HCT116 (cell line): ENCODE data around the gene TAF1B. TPM values are rescaled to one million over a fixed set of nuclear protein-coding genes. Genes with fewer than 3 reads are reported as not detected.
A peak's percentile ranks its signal among the peaks of the same experiment; 100 is the strongest.

Experiments used
- ATAC-seq: fragments of 200-7000 bp; cut with Tn5 transposase; 2 replicates; pipeline ENCODE4 v1.9.1; 2020; ENCODE audit warnings: mild to moderate bottlenecking, moderate library complexity
- BruUV-seq: library from RNA; stranded (reverse); fragments of 400-500 nt; replicated peaks from 2 replicates; lab custom pipeline; 2021; lab: Mats Ljungman, UMichigan
- CTCF ChIA-PET: fragments of 300-600 bp; sonication (Branson Sonifier 250); formaldehyde crosslinking; loops from one replicate; lab custom pipeline; 2021; ENCODE audit warnings: antibody characterized with exemption; lab: Charles Lee
- POLR2A ChIA-PET: fragments of 300-600, 350-600 bp; sonication (Branson Sonifier 250); formaldehyde crosslinking; loops from one replicate; lab custom pipeline; 2021; ENCODE audit warnings: antibody characterized with exemption; lab: Charles Lee
- RAD21 ChIA-PET, 2 experiments: fragments of 300-600 bp; sonication (Branson Sonifier 250); formaldehyde crosslinking; loops; one replicate each; lab custom pipeline; 2023; ENCODE audit warnings: low total read pairs in 2 of 2; ENCODE audit not compliant: uncharacterized antibody in 2 of 2, unreplicated experiment in 2 of 2, low non-redundant PET in 1 of 2; lab: Charles Lee
- DNase-seq: peaks from one replicate; pipeline ENCODE4 v3.0.0-alpha.2; 2010; ENCODE audit warnings: low read depth, low spot score
- H2AFZ ChIP-seq: fragments of 200-600 bp; shearing (Covaris generic), sonication (generic); 2 replicates; pipeline ENCODE4 v1.6.1; 2017; ENCODE audit warnings: low read depth, mixed run types, mixed read lengths, antibody characterized with exemption, low read length; ENCODE audit not compliant: poor library complexity, severe bottlenecking
- H3K27ac ChIP-seq: 2 replicates; pipeline ENCODE4 v1.5.1; 2012; ENCODE audit warnings: low read depth, low read length
- H3K27me3 ChIP-seq: fragments of 200-600 bp; sonication (generic); 2 replicates; pipeline ENCODE4 v1.6.1; 2016; ENCODE audit warnings: mixed run types, low read length, mixed read lengths; ENCODE audit not compliant: insufficient read depth
- H3K36me3 ChIP-seq, 2 experiments: fragments of 200-500 bp in 1 of 2; fragments of 200-600 bp in 1 of 2; sonication (Bioruptor generic) in 1 of 2; sonication (generic) in 1 of 2; 2 replicates each; pipeline versions ENCODE4 v1.5.1 to v1.6.1; 2014 to 2016; ENCODE audit warnings: low read length in 2 of 2, inconsistent platforms in 1 of 2, mixed read lengths in 1 of 2, mixed run types in 1 of 2; ENCODE audit not compliant: insufficient read depth in 2 of 2, control insufficient read depth in 1 of 2
- H3K4me1 ChIP-seq, 2 experiments: fragments of 200-600 bp in 1 of 2; sonication (generic) in 1 of 2; 2 replicates each; pipeline versions ENCODE4 v1.5.1 to v1.6.1; 2012 to 2017; ENCODE audit warnings: low read length in 2 of 2, inconsistent platforms in 1 of 2, mild to moderate bottlenecking in 1 of 2, mixed read lengths in 1 of 2, mixed run types in 1 of 2, moderate library complexity in 1 of 2; ENCODE audit not compliant: insufficient read depth in 2 of 2, control insufficient read depth in 1 of 2
- H3K4me2 ChIP-seq: fragments of 200-600 bp; sonication (generic); 2 replicates; pipeline ENCODE4 v1.6.1; 2017; ENCODE audit warnings: mixed run types, low read length, mixed read lengths
- H3K4me3 ChIP-seq, 2 experiments: fragments of 200-600 bp in 1 of 2; sonication (generic) in 1 of 2; replicated peaks in 1 of 2; 2 replicates each; pipeline ENCODE4 v1.5.1; 2011 to 2016; ENCODE audit warnings: low read length in 2 of 2, control low read depth in 1 of 2, low read depth in 1 of 2, mild to moderate bottlenecking in 1 of 2, mixed read lengths in 1 of 2, mixed run types in 1 of 2
- H3K79me2 ChIP-seq: fragments of 200-600 bp; sonication (generic); 2 replicates; pipeline ENCODE4 v1.6.1; 2017; ENCODE audit warnings: mild to moderate bottlenecking, mixed run types, low read length, moderate library complexity, mixed read lengths; ENCODE audit not compliant: insufficient read depth
- H3K9ac ChIP-seq: fragments of 200-600 bp; sonication (generic); 2 replicates; pipeline ENCODE4 v1.6.1; 2016; ENCODE audit warnings: low read length, mixed read lengths
- H3K9me2 ChIP-seq: fragments of 200-600 bp; sonication (generic), shearing (Covaris generic); 2 replicates; pipeline ENCODE4 v1.6.1; 2017; ENCODE audit warnings: mixed run types, mild to moderate bottlenecking, moderate library complexity; ENCODE audit not compliant: insufficient read depth
- H3K9me3 ChIP-seq, 2 experiments: fragments of 200-500 bp in 1 of 2; fragments of 200-600 bp in 1 of 2; sonication (Bioruptor generic) in 1 of 2; sonication (generic) in 1 of 2; 2 replicates each; pipeline ENCODE4 v1.6.1; 2014 to 2017; ENCODE audit warnings: low read length in 2 of 2, mixed read lengths in 2 of 2, inconsistent platforms in 1 of 2, low read depth in 1 of 2, mild to moderate bottlenecking in 1 of 2, mixed run types in 1 of 2, moderate library complexity in 1 of 2; ENCODE audit not compliant: control insufficient read depth in 1 of 2, insufficient read depth in 1 of 2
- H4K20me1 ChIP-seq: fragments of 200-600 bp; sonication (generic), shearing (Covaris generic); 2 replicates; pipeline ENCODE4 v1.6.1; 2017; ENCODE audit warnings: mixed run types, mild to moderate bottlenecking, moderate library complexity; ENCODE audit not compliant: insufficient read depth
- CBX3 ChIP-seq: IDR thresholded peaks from 2 replicates; pipeline ENCODE4 v1.6.1; 2012; ENCODE audit warnings: low read depth
- CTCF ChIP-seq, 3 experiments: fragments of 200-600 bp in 1 of 3; sonication (generic) in 1 of 3; IDR thresholded peaks in 2 of 3; conservative IDR thresholded peaks in 1 of 3; 2 replicates each; pipeline ENCODE4 v1.5.1; 2012 to 2017; ENCODE audit warnings: low read depth in 2 of 3, low read length in 2 of 3, antibody characterized with exemption in 1 of 3, borderline replicate concordance in 1 of 3, control low read depth in 1 of 3, mild to moderate bottlenecking in 1 of 3, mixed read lengths in 1 of 3, mixed run types in 1 of 3, moderate library complexity in 1 of 3; ENCODE audit not compliant: insufficient read depth in 1 of 3
- EGR1 ChIP-seq: IDR thresholded peaks from 2 replicates; pipeline ENCODE4 v1.6.1; 2012; ENCODE audit warnings: low read depth
- EZH2 ChIP-seq: fragments of 200-600 bp; sonication (generic); IDR thresholded peaks from 2 replicates; pipeline ENCODE4 v1.6.1; 2017; ENCODE audit warnings: antibody characterized with exemption, mixed run types
- JUND ChIP-seq: IDR thresholded peaks from 2 replicates; pipeline ENCODE4 v1.6.1; 2012
- REST ChIP-seq: IDR thresholded peaks from 2 replicates; pipeline ENCODE4 v1.6.1; 2012; ENCODE audit warnings: low read depth
- SIN3A ChIP-seq: IDR thresholded peaks from 2 replicates; pipeline ENCODE4 v1.6.1; 2012; ENCODE audit warnings: low read depth
- SP1 ChIP-seq: IDR thresholded peaks from 2 replicates; pipeline ENCODE4 v1.6.1; 2012; ENCODE audit warnings: low read depth
- YY1 ChIP-seq: IDR thresholded peaks from 2 replicates; pipeline ENCODE4 v1.6.1; 2011; ENCODE audit warnings: low read length, low read depth, moderate library complexity, mild to moderate bottlenecking; ENCODE audit not compliant: insufficient replicate concordance; ENCODE audit errors: extremely low read depth
- ZBTB33 ChIP-seq: IDR thresholded peaks from 2 replicates; pipeline ENCODE4 v1.6.1; 2011; ENCODE audit warnings: mild to moderate bottlenecking, low read length, moderate library complexity; ENCODE audit not compliant: insufficient replicate concordance; ENCODE audit errors: extremely low read depth
- intact Hi-C: fragments of 100-400 bp; cut with micrococcal nuclease; formaldehyde crosslinking; loops from 2 replicates; pipeline ENCODE4 v1.10.0; 2022
- total RNA-seq: library from RNA; stranded (reverse); gene quantifications from one replicate; pipeline ENCODE4 v1.2.1, GENCODE V29; 2021; ENCODE audit not compliant: unreplicated experiment

TAF1B gene
- total RNA-seq, 1 experiment from 2014 or later, result 27.9 TPM

- no peak for DNase-seq
- TF ChIP-seq SP1 (no peak), CTCF (IDR thresholded peaks at IDR 0.05 in 2 of 3, conservative IDR thresholded peaks at IDR 0.05 in 1 of 3; ENCODE audit: borderline replicate concordance in 1 of 3, insufficient read depth in 1 of 3, low read depth in 2 of 3, low read length in 2 of 3) (peak in 2 of 3 experiments; percentile 23 to 36; a peak in 2 of 6 replicates)
- ChIA-PET CTCF (interaction anchor here (1.0 to 1.2 kb wide), 2 partner anchors 19 to 26 kb away, joined by 3 to 4 read pairs; no protein-coding TSS in a partner anchor), RAD21 (no interaction called here), POLR2A (no interaction called here)
- no peak overlapping the region for H3K4me2 ChIP-seq
- peaks cover 16 to 23% of the 10 kb centered on the region in 2 experiments for H3K4me1 ChIP-seq
- no peaks in the 10 kb centered on the region for H3K36me3 ChIP-seq
- no peaks in the 10 kb centered on the region for H3K9me3 ChIP-seq
- no peak for ATAC-seq
- no TSS peak for BruUV-seq
- H3K9ac ChIP-seq, result no peak overlapping the region
- no peak overlapping the region for H3K27ac ChIP-seq
- H3K4me3 ChIP-seq, result no peak overlapping the region
- no peaks in the 10 kb centered on the region for H3K27me3 ChIP-seq
- no peaks in the 10 kb centered on the region for H4K20me1 ChIP-seq
- H2AFZ ChIP-seq, result no peak overlapping the region
- H3K79me2 ChIP-seq, result no peaks in the 10 kb centered on the region
- intact Hi-C loops, result no loop called here
- no peaks in the 10 kb centered on the region for H3K9me2 ChIP-seq
Measured at GRCh38 chr2:9796056-9797010, 46.9 kb upstream of the TAF1B start.

- H3K9me2 ChIP-seq, result no peaks in the 10 kb centered on the region
- no peak for DNase-seq
- BruUV-seq, result no TSS peak
- no peaks in the 10 kb centered on the region for H3K9me3 ChIP-seq
- H3K27ac ChIP-seq, result no peak overlapping the region
- RAD21 ChIA-PET, result no interaction called here
- no peak overlapping the region for H3K4me2 ChIP-seq
- H2AFZ ChIP-seq, result no peak overlapping the region
- intact Hi-C loops, result no loop called here
- no peaks in the 10 kb centered on the region for H3K79me2 ChIP-seq
- H3K4me3 ChIP-seq, result no peak overlapping the region
- H3K36me3 ChIP-seq, result no peaks in the 10 kb centered on the region
- H4K20me1 ChIP-seq, result no peaks in the 10 kb centered on the region
- no peak for ATAC-seq
- H3K4me1 ChIP-seq, result peaks cover 23 to 31% of the 10 kb centered on the region in 2 experiments
- CTCF ChIA-PET, result interaction anchor here (1.0 to 1.2 kb wide), 2 partner anchors 19 to 26 kb away, joined by 3 to 4 read pairs; no protein-coding TSS in a partner anchor
- POLR2A ChIA-PET, result no interaction called here
- H3K27me3 ChIP-seq, result no peaks in the 10 kb centered on the region
- H3K9ac ChIP-seq, result no peak overlapping the region
- TF ChIP-seq REST, result no peak
- TF ChIP-seq SIN3A, result no peak
- TF ChIP-seq JUND, result no peak
- no peak for TF ChIP-seq EZH2
- no peak for TF ChIP-seq YY1
- TF ChIP-seq EGR1, result no peak
- TF ChIP-seq ZBTB33, result no peak
- no peak for TF ChIP-seq CBX3
Measured at GRCh38 chr2:9797086-9797485, 46.2 kb upstream of the TAF1B start.
